ENCODE data around the gene NEURL1.

NEURL1 gene

GRCh38 chr10:103578782-103579382 is 85.4 kb downstream of the NEURL1 start:
- no peak for TF ChIP-seq CTCF (IDR thresholded peaks at IDR 0.05; ENCODE audit: borderline replicate concordance, control extremely low read depth, extremely low read depth, insufficient read depth, missing control alignments)
- in situ Hi-C loops (cut with MboI; ENCODE audit: low sequenced_read_pairs, unreplicated experiment), result no loop called here

GRCh38 chr10:103580011-103580410 is 86.5 kb downstream of the NEURL1 start:
- no peak for TF ChIP-seq CTCF (IDR thresholded peaks at IDR 0.05; ENCODE audit: borderline replicate concordance, control extremely low read depth, extremely low read depth, insufficient read depth, missing control alignments)
- DNase-seq (ENCODE audit: low spot score), result no peak
- in situ Hi-C loops (cut with MboI; ENCODE audit: low sequenced_read_pairs, unreplicated experiment), result no loop called here

More at GRCh38 chr10:103578782-103579382, 85.4 kb downstream of the NEURL1 start:
- DNase-seq (ENCODE audit: low spot score), result no peak

- in situ Hi-C loops (cut with MboI; ENCODE audit: low sequenced_read_pairs, unreplicated experiment), result no loop called here
- no peak for TF ChIP-seq CTCF (IDR thresholded peaks at IDR 0.05; ENCODE audit: borderline replicate concordance, control extremely low read depth, extremely low read depth, insufficient read depth, missing control alignments)
- DNase-seq (ENCODE audit: low spot score), result no peak
These were observed 86.9 kb downstream of the NEURL1 start for GRCh38 chr10:103580430-103580829.

GRCh38 chr10:103581499-103581898 is 88.0 kb downstream of the NEURL1 start:
- TF ChIP-seq CTCF (IDR thresholded peaks at IDR 0.05; ENCODE audit: borderline replicate concordance, control extremely low read depth, extremely low read depth, insufficient read depth, missing control alignments), result no peak
- DNase-seq (ENCODE audit: low spot score), result no peak

GRCh38 chr10:103582331-103583123 is 89.0 kb downstream of the NEURL1 start:
- no peak for TF ChIP-seq CTCF (IDR thresholded peaks at IDR 0.05; ENCODE audit: borderline replicate concordance, control extremely low read depth, extremely low read depth, insufficient read depth, missing control alignments)
- in situ Hi-C loops (cut with MboI; ENCODE audit: low sequenced_read_pairs, unreplicated experiment), result no loop called here
- no peak for DNase-seq (ENCODE audit: low spot score)

More at GRCh38 chr10:103581499-103581898, 88.0 kb downstream of the NEURL1 start:
- in situ Hi-C loops (cut with MboI; ENCODE audit: low sequenced_read_pairs, unreplicated experiment), result no loop called here

GRCh38 chr10:103583871-103584215 is 90.3 kb downstream of the NEURL1 start:
- in situ Hi-C loops (cut with MboI; ENCODE audit: low sequenced_read_pairs, unreplicated experiment), result no loop called here
- DNase-seq (ENCODE audit: low spot score), result no peak
- no peak for TF ChIP-seq CTCF (IDR thresholded peaks at IDR 0.05; ENCODE audit: borderline replicate concordance, control extremely low read depth, extremely low read depth, insufficient read depth, missing control alignments)
